Measurements from ENCODE around the gene RAB11FIP3. TPM values are rescaled to one million over a fixed set of nuclear protein-coding genes. Genes with fewer than 3 reads are reported as not detected.
A peak's percentile ranks its signal among the peaks of the same experiment; 100 is the strongest.

RAB11FIP3 gene
- total and polyA plus RNA-seq, 9 of the 15 experiments (the other 6 are each of a cell fraction or from before 2014, with no cell fraction given): 0.46 to 13.1 (median 4.3) TPM

- no peaks in the 10 kb centered on the region for H3K9me1 ChIP-seq (ENCODE audit: control insufficient read depth, insufficient read depth, low read length)
- no peaks in the 10 kb centered on the region for H3K9me3 ChIP-seq (replicated peaks; ENCODE audit: control insufficient read depth, insufficient read depth, low read depth, low read length)
- TF ChIP-seq, protein P1, sequence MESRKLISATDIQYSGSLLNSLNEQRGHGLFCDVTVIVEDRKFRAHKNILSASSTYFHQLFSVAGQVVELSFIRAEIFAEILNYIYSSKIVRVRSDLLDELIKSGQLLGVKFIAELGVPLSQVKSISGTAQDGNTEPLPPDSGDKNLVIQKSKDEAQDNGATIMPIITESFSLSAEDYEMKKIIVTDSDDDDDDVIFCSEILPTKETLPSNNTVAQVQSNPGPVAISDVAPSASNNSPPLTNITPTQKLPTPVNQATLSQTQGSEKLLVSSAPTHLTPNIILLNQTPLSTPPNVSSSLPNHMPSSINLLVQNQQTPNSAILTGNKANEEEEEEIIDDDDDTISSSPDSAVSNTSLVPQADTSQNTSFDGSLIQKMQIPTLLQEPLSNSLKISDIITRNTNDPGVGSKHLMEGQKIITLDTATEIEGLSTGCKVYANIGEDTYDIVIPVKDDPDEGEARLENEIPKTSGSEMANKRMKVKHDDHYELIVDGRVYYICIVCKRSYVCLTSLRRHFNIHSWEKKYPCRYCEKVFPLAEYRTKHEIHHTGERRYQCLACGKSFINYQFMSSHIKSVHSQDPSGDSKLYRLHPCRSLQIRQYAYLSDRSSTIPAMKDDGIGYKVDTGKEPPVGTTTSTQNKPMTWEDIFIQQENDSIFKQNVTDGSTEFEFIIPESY (CRISPR knock-in tag; IDR thresholded peaks at IDR 0.05): peak; percentile 87
- TF ChIP-seq MLX (CRISPR knock-in tag; conservative IDR thresholded peaks at IDR 0.05): no peak
- H3K9ac ChIP-seq (ENCODE audit: insufficient read depth in 1 of 2, low read depth in 2 of 2, low read length in 2 of 2): peak overlapping the region in 1 of 2 experiments; percentile 68; a peak in 2 of 4 replicates
- ChIA-PET POLR2A (interaction anchor here (1.5 kb wide), 1 partner anchor 13 kb away, joined by 3 read pairs; the partner anchor contains the start of gene NME4), CTCF (ENCODE audit: low intra/inter-chr PET ratio) (no interaction called here)
- no peak overlapping the region for H3K27ac ChIP-seq (ENCODE audit: extremely low read depth, low read depth, low read length)
- H3K4me3 ChIP-seq: no peak overlapping the region
- FAIRE-seq (no peak), ATAC-seq (no peak), DNase-seq (ENCODE audit: extremely low read depth in 1 of 4, low spot score in 3 of 4) (no peak)
- H3K27me3 ChIP-seq (ENCODE audit: control insufficient read depth in 2 of 2, insufficient read depth in 2 of 2, low read length in 2 of 2): no peaks in the 10 kb centered on the region
- H3K4me1 ChIP-seq (replicated peaks in 1 of 2; ENCODE audit: control insufficient read depth in 2 of 2, insufficient read depth in 2 of 2, low read length in 2 of 2): peaks cover 7 to 74% of the 10 kb centered on the region in 2 experiments; a peak in 4 of 5 replicates
- H2AFZ ChIP-seq (ENCODE audit: low read depth, low read length): no peak overlapping the region
- 83% methylated on average over 24 of the region's 33 CpGs for WGBS (ENCODE audit: insufficient coverage, low coverage, missing lambda C conversion rate)
- BruUV-seq (replicated peaks): no TSS peak
- intact Hi-C loops (cut with micrococcal nuclease) (no loop called here), in situ Hi-C loops (cut with MboI) (no loop called here)
- H3K36me3 ChIP-seq (ENCODE audit: control insufficient read depth, insufficient read depth, low read length): peaks cover 4% of the 10 kb centered on the region; the same call in 2 of the 3 replicates
- H3K79me2 ChIP-seq (ENCODE audit: control insufficient read depth, insufficient read depth, low read length): peaks cover 32% of the 10 kb centered on the region
- no peaks in the 10 kb centered on the region for H4K20me1 ChIP-seq (replicated peaks; ENCODE audit: control insufficient read depth, insufficient read depth, low read length)
- H3K4me2 ChIP-seq (ENCODE audit: insufficient read depth, low read length): no peak overlapping the region
Observed at GRCh38 chr16:383326-384051, 42.0 kb upstream of the RAB11FIP3 start.

Data from K562 (cell line).